DND-41 (cell line): ENCODE measurements around the gene ERC1.

Experiments
- ATAC-seq: fragments of 200-7000 bp; cut with Tn5 transposase; 3 replicates; pipeline ENCODE4 v1.9.1; 2021; ENCODE audit warnings: low read depth; ENCODE audit not compliant: insufficient read depth
- DNase-seq: peaks from one replicate; pipeline ENCODE4 v3.0.0-alpha.2; 2020
- H2AFZ ChIP-seq: 2 replicates; pipeline ENCODE4 v1.6.0; 2012; ENCODE audit warnings: low read depth, low read length
- H3K27ac ChIP-seq: 2 replicates; pipeline ENCODE4 v1.5.1; 2012; ENCODE audit warnings: low read length, inconsistent platforms
- H3K27me3 ChIP-seq: fragments of 200-600 bp; sonication (generic); 2 replicates; pipeline ENCODE4 v1.6.0; 2012; ENCODE audit warnings: low read length, mild to moderate bottlenecking, inconsistent platforms; ENCODE audit not compliant: insufficient read depth, poor library complexity
- H3K36me3 ChIP-seq: 2 replicates; pipeline ENCODE4 v1.5.1; 2012; ENCODE audit warnings: low read length, inconsistent platforms; ENCODE audit not compliant: insufficient read depth
- H3K4me1 ChIP-seq: 2 replicates; pipeline ENCODE4 v1.5.1; 2012; ENCODE audit warnings: mild to moderate bottlenecking, low read length; ENCODE audit not compliant: insufficient read depth
- H3K4me2 ChIP-seq: 2 replicates; pipeline ENCODE4 v1.6.0; 2012; ENCODE audit warnings: mild to moderate bottlenecking, moderate library complexity, low read length, inconsistent platforms; ENCODE audit not compliant: insufficient read depth
- H3K4me3 ChIP-seq, 2 experiments: fragments of 200-600 bp in 1 of 2; shearing (Covaris generic) in 1 of 2; 2 replicates each; pipeline ENCODE4 v1.5.1; 2012 to 2016; ENCODE audit warnings: inconsistent platforms in 2 of 2, low read length in 2 of 2, mild to moderate bottlenecking in 2 of 2, low read depth in 1 of 2, moderate library complexity in 1 of 2
- H3K79me2 ChIP-seq: 2 replicates; pipeline ENCODE4 v1.6.0; 2012; ENCODE audit warnings: low read length, inconsistent platforms; ENCODE audit not compliant: insufficient read depth
- H3K9ac ChIP-seq: 2 replicates; pipeline ENCODE4 v1.6.0; 2012; ENCODE audit warnings: low read depth, mild to moderate bottlenecking, inconsistent platforms, low read length, moderate library complexity
- H3K9me3 ChIP-seq: 2 replicates; pipeline ENCODE4 v1.5.1; 2012; ENCODE audit warnings: low read length, moderate library complexity, mild to moderate bottlenecking, inconsistent platforms; ENCODE audit not compliant: insufficient read depth, severe bottlenecking
- H4K20me1 ChIP-seq: 2 replicates; pipeline ENCODE4 v1.6.0; 2012; ENCODE audit warnings: low read length; ENCODE audit not compliant: insufficient read depth
- EZH2 ChIP-seq: IDR thresholded peaks from 3 replicates; pipeline ENCODE4 v1.6.1; 2012; ENCODE audit warnings: borderline replicate concordance, low read depth, mild to moderate bottlenecking, moderate library complexity, low read length, inconsistent platforms; ENCODE audit not compliant: severe bottlenecking
- TF ChIP-seq, protein P1 (sequence below): IDR thresholded peaks from 2 replicates; pipeline ENCODE4 v1.5.1; 2012; ENCODE audit warnings: borderline replicate concordance, low read length, moderate library complexity, mild to moderate bottlenecking; ENCODE audit not compliant: poor library complexity, severe bottlenecking; ENCODE audit errors: extremely low read depth

ERC1 gene

GRCh38 chr12:1395421-1395955 is 404.5 kb downstream of the ERC1 start:
- Histone ChIP-seq H3K9ac (no peak overlapping the region), H3K4me1 (no peaks in the 10 kb centered on the region), H3K27ac (no peak overlapping the region), H3K4me3 (no peak overlapping the region), H3K4me2 (no peak overlapping the region), H2AFZ (no peak overlapping the region), H4K20me1 (no peaks in the 10 kb centered on the region), H3K27me3 (no peaks in the 10 kb centered on the region), H3K9me3 (no peaks in the 10 kb centered on the region), H3K79me2 (no peaks in the 10 kb centered on the region), H3K36me3 (no peaks in the 10 kb centered on the region)
- no peak for DNase-seq
- ATAC-seq, result no peak
- no peak for TF ChIP-seq EZH2
- TF ChIP-seq, protein P1, sequence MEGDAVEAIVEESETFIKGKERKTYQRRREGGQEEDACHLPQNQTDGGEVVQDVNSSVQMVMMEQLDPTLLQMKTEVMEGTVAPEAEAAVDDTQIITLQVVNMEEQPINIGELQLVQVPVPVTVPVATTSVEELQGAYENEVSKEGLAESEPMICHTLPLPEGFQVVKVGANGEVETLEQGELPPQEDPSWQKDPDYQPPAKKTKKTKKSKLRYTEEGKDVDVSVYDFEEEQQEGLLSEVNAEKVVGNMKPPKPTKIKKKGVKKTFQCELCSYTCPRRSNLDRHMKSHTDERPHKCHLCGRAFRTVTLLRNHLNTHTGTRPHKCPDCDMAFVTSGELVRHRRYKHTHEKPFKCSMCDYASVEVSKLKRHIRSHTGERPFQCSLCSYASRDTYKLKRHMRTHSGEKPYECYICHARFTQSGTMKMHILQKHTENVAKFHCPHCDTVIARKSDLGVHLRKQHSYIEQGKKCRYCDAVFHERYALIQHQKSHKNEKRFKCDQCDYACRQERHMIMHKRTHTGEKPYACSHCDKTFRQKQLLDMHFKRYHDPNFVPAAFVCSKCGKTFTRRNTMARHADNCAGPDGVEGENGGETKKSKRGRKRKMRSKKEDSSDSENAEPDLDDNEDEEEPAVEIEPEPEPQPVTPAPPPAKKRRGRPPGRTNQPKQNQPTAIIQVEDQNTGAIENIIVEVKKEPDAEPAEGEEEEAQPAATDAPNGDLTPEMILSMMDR, result no peak

GRCh38 chr12:1398673-1399072 is 407.6 kb downstream of the ERC1 start:
- Histone ChIP-seq H3K27me3 (no peaks in the 10 kb centered on the region), H3K4me3 (no peak overlapping the region), H3K4me2 (no peak overlapping the region), H3K9me3 (no peaks in the 10 kb centered on the region), H2AFZ (no peak overlapping the region), H3K9ac (no peak overlapping the region), H4K20me1 (no peaks in the 10 kb centered on the region), H3K36me3 (no peaks in the 10 kb centered on the region), H3K79me2 (no peaks in the 10 kb centered on the region), H3K4me1 (no peaks in the 10 kb centered on the region), H3K27ac (no peak overlapping the region)
- DNase-seq (no peak), ATAC-seq (no peak)
- no peak for TF ChIP-seq EZH2
- TF ChIP-seq, protein P1, result peak; percentile 15

GRCh38 chr12:1401891-1402290 is 410.9 kb downstream of the ERC1 start:
- no peak overlapping the region for H3K27ac ChIP-seq
- H3K4me1 ChIP-seq, result no peaks in the 10 kb centered on the region
- no peak for TF ChIP-seq EZH2
- TF ChIP-seq, protein P1, result no peak
- no peak overlapping the region for H2AFZ ChIP-seq
- no peak for ATAC-seq
- no peak overlapping the region for H3K4me2 ChIP-seq
- DNase-seq, result no peak
- no peaks in the 10 kb centered on the region for H3K9me3 ChIP-seq
- H3K27me3 ChIP-seq, result no peaks in the 10 kb centered on the region
- no peak overlapping the region for H3K4me3 ChIP-seq
- no peak overlapping the region for H3K9ac ChIP-seq
- no peaks in the 10 kb centered on the region for H3K79me2 ChIP-seq
- no peaks in the 10 kb centered on the region for H4K20me1 ChIP-seq
- no peaks in the 10 kb centered on the region for H3K36me3 ChIP-seq

GRCh38 chr12:1403417-1403816 is 412.4 kb downstream of the ERC1 start:
- no peaks in the 10 kb centered on the region for H3K79me2 ChIP-seq
- no peak for TF ChIP-seq EZH2
- TF ChIP-seq, protein P1, result no peak
- H2AFZ ChIP-seq, result no peak overlapping the region
- no peaks in the 10 kb centered on the region for H3K36me3 ChIP-seq
- H3K27ac ChIP-seq, result no peak overlapping the region
- H3K4me3 ChIP-seq, result no peak overlapping the region
- H3K9me3 ChIP-seq, result no peaks in the 10 kb centered on the region
- ATAC-seq, result no peak
- H3K4me1 ChIP-seq, result no peaks in the 10 kb centered on the region
- H3K27me3 ChIP-seq, result no peaks in the 10 kb centered on the region
- H3K9ac ChIP-seq, result no peak overlapping the region
- no peak for DNase-seq
- H4K20me1 ChIP-seq, result no peaks in the 10 kb centered on the region
- H3K4me2 ChIP-seq, result no peak overlapping the region
